ACC112 (cell line): ENCODE data around the gene GRWD1.

Experiments
- H2AFZ ChIP-seq: fragments of 200-600 bp; sonication (generic); one replicate; pipeline ENCODE4 v1.6.0; 2017; ENCODE audit warnings: antibody characterized with exemption, low read length; ENCODE audit not compliant: unreplicated experiment
- H3K27ac ChIP-seq: fragments of 200-600 bp; sonication (generic); 2 replicates; pipeline ENCODE4 v1.5.1; 2014; ENCODE audit warnings: low read depth, mild to moderate bottlenecking, antibody characterized with exemption, low read length, moderate library complexity
- H3K27me3 ChIP-seq: fragments of 200-600 bp; sonication (generic); 2 replicates; pipeline ENCODE4 v1.6.1; 2014; ENCODE audit warnings: mild to moderate bottlenecking, antibody characterized with exemption, low read length, moderate library complexity, mixed read lengths; ENCODE audit not compliant: insufficient read depth
- H3K36me3 ChIP-seq: fragments of 200-600 bp; sonication (generic); 2 replicates; pipeline ENCODE4 v1.6.1; 2016; ENCODE audit warnings: mild to moderate bottlenecking, antibody characterized with exemption, low read length, moderate library complexity, mixed read lengths; ENCODE audit not compliant: insufficient read depth
- H3K4me1 ChIP-seq: fragments of 200-600 bp; sonication (generic); one replicate; pipeline ENCODE4 v1.6.1; 2016; ENCODE audit warnings: low read length, mixed read lengths; ENCODE audit not compliant: insufficient read depth, unreplicated experiment, control insufficient read depth
- H3K4me3 ChIP-seq: fragments of 200-600 bp; sonication (generic); 2 replicates; pipeline ENCODE4 v1.5.1; 2014; ENCODE audit warnings: mild to moderate bottlenecking, low read depth, low read length
- H3K79me2 ChIP-seq: fragments of 200-600 bp; sonication (generic); one replicate; pipeline ENCODE4 v1.6.0; 2016; ENCODE audit warnings: low read length; ENCODE audit not compliant: control insufficient read depth, unreplicated experiment, insufficient read depth

GRWD1 gene

DNA sequence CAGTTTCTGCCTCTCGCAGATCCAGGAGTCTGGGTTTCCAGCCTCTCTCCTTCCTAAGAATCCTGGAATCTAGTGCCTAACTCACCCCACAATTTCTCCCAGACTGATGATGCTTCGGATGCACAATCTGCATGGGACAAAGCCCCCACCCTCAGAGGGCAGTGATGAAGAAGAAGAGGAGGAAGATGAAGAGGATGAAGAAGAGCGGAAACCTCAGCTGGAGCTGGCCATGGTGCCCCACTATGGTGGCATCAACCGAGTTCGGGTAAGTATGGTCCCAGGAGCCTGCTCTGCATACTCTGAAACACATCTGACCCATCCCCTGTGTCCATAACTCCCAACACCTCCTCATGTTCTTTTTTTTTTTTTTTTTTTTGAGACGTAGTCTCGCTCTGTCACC, 796 bp downstream of the GRWD1 start:
- Histone ChIP-seq H3K27ac (peak overlapping the region; percentile 79; the same call in 1 of the 2 replicates), H2AFZ (peak overlapping the region; percentile 50), H3K36me3 (no peaks in the 10 kb centered on the region; the same call in 1 of the 2 replicates), H3K27me3 (peaks cover 6% of the 10 kb centered on the region; the same call in 1 of the 2 replicates), H3K4me1 (peaks cover 6% of the 10 kb centered on the region), H3K79me2 (peaks cover 16% of the 10 kb centered on the region), H3K4me3 (peak overlapping the region; percentile 98)

DNA sequence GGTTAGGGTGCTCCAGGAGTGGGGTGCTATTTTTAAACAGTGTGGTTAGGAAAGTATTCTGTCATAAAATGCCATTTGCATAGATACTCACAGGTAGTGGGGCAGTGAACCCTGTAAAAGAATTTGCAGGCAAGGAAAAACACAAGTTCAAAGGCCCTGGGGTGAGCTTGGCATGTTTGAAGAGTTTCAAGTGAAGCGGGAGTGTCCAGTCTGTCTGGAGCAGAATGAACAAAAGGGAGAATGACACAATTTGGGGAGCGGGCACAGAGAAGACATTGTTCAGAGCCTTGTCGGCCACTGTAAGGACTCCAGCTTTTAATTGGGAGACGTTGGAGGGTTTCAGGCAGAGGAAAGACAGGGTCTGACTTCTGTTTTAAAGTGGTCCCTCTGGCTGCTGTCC, 2.8 kb downstream of the GRWD1 start:
- Histone ChIP-seq H3K4me3 (no peak overlapping the region), H3K36me3 (no peaks in the 10 kb centered on the region; the same call in 1 of the 2 replicates), H3K79me2 (peaks cover 16% of the 10 kb centered on the region), H3K27ac (no peak overlapping the region), H2AFZ (no peak overlapping the region), H3K27me3 (peaks cover 6% of the 10 kb centered on the region; the same call in 1 of the 2 replicates), H3K4me1 (peaks cover 6% of the 10 kb centered on the region)

DNA sequence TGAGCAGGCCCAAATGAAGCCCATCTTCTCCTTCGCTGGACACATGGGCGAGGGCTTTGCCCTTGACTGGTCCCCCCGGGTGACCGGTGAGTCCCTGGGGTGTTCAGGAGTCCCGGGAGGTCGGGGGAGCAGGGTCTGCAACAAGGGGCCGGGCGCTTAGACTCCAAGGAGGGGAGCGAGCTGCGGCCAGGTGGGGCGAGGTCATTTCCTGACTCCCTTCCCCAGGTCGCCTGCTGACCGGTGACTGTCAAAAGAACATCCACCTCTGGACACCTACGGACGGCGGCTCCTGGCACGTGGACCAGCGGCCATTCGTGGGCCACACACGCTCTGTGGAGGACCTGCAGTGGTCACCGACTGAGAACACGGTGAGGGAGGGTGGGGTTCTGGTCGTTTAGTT, 4.7 kb downstream of the GRWD1 start:
- no peaks in the 10 kb centered on the region for H3K4me1 ChIP-seq
- H3K27ac ChIP-seq: no peak overlapping the region
- no peaks in the 10 kb centered on the region; the same call in 1 of the 2 replicates for H3K36me3 ChIP-seq
- H2AFZ ChIP-seq: no peak overlapping the region
- peaks cover 16% of the 10 kb centered on the region for H3K79me2 ChIP-seq
- H3K27me3 ChIP-seq: no peaks in the 10 kb centered on the region
- no peak overlapping the region for H3K4me3 ChIP-seq

DNA sequence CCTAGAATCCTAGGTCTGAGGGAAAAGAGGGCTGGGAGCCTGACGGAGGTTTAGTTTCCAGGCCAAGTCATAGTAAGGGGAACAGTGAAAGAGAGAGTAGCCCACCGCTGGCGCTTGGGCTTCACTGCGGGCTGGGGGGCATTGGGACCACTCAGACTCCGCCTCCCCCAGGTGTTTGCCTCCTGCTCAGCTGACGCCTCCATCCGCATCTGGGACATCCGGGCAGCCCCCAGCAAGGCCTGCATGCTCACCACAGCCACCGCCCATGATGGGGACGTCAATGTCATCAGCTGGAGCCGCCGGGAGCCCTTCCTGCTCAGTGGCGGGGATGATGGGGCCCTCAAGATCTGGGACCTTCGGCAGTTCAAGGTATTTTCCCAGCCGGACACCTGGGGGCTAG, 5.1 kb downstream of the GRWD1 start:
- Histone ChIP-seq H3K27ac (no peak overlapping the region), H2AFZ (no peak overlapping the region), H3K27me3 (no peaks in the 10 kb centered on the region), H3K36me3 (no peaks in the 10 kb centered on the region; the same call in 1 of the 2 replicates), H3K79me2 (peaks cover 16% of the 10 kb centered on the region), H3K4me3 (no peak overlapping the region), H3K4me1 (no peaks in the 10 kb centered on the region)

DNA sequence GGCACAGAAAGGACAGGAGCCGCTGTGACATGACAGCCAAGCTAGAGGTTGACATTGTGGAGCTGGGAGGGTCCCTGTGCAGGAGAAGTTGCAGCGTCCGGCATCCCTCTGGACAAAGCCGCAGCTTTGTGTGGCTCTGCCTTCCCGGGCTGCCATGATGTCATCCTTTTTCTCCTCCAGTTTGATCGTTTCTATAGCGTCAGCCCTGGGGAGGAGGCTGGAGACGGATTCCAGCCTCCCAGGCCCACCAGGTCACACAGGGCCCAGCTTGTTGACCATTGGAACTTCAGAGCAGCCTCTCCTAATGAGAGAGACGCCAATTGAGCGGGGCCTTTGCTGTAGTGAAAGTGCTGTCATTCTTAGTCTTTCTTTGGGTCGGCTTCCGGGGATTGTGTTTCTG, 5.8 kb downstream of the GRWD1 start:
- no peak overlapping the region for H2AFZ ChIP-seq
- no peaks in the 10 kb centered on the region for H3K27me3 ChIP-seq
- no peaks in the 10 kb centered on the region for H3K4me1 ChIP-seq
- no peak overlapping the region for H3K27ac ChIP-seq
- peaks cover 9% of the 10 kb centered on the region for H3K79me2 ChIP-seq
- no peak overlapping the region for H3K4me3 ChIP-seq
- H3K36me3 ChIP-seq: no peaks in the 10 kb centered on the region; the same call in 1 of the 2 replicates

DNA sequence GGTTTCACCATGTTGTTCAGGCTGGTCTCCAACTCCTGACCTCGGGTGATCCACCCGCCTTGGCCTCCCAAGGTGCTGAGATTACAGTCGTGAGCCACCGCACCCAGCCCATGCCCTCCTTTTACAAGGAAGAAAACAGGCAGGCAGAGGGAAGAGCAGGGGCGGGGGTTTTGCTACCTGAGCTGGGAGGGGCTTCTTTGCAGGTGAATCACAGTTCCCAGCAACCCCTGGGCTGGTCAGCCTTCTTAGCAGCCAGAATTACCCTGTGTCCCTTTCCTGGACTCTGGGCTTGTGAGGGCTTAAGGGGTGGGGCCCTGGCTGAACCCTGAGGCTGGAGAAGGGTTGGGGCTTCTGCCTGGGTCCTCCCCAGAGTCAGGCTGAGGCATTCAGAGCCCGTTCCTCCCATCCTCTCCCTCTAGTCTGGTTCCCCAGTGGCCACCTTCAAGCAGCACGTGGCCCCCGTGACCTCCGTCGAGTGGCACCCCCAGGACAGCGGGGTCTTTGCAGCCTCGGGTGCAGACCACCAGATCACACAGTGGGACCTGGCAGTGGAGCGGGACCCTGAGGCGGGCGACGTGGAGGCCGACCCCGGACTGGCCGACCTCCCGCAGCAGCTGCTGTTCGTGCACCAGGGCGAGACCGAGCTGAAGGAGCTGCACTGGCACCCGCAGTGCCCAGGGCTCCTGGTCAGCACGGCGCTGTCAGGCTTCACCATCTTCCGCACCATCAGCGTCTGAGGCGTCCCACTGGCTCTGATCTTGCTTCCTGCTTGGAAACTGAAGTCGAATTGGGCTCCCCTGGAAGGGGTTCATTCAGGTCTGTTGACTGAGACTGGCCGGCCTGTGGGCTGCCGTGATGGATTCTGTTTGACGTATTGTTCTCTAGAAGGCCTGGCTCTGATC, 6.8 kb downstream of the GRWD1 start:
- H3K4me3 ChIP-seq: no peak overlapping the region
- no peaks in the 10 kb centered on the region for H3K4me1 ChIP-seq
- H3K27me3 ChIP-seq: no peaks in the 10 kb centered on the region
- no peak overlapping the region for H2AFZ ChIP-seq
- no peaks in the 10 kb centered on the region; the same call in 1 of the 2 replicates for H3K36me3 ChIP-seq
- peaks cover 5% of the 10 kb centered on the region for H3K79me2 ChIP-seq
- no peak overlapping the region for H3K27ac ChIP-seq

DNA sequence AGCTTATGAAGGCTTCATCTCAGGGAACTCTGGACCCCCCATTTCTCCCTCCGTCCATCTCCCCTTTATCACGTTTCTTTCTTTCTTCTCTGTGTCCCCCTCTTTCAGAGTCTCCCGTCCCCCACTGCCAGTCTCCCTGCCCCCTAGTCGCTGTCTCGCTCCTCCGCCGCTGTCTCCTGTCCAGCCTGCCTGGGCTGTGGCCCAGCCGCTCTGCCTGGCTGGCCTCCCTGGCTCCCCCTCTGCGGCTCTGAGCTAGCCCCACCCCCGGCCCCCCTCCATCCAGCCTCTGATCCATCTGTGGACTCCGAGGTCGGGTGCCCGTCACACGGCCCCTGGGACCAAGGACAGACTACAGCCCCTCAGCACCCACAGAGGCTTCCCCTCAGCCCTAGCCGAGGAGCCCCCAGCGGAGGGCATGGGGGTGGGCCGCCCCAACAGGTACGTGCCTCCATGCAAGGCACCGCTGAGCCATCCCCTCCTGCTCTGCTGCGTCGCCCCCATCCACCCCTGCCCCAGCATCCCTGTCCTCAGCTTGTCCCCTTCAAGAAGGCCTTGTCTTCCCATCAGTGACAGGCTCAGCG, 8.5 kb downstream of the GRWD1 start:
- no peak overlapping the region for H3K27ac ChIP-seq
- no peaks in the 10 kb centered on the region for H3K36me3 ChIP-seq
- no peak overlapping the region for H3K4me3 ChIP-seq
- no peaks in the 10 kb centered on the region for H3K27me3 ChIP-seq
- H3K79me2 ChIP-seq: no peaks in the 10 kb centered on the region
- H2AFZ ChIP-seq: no peak overlapping the region
- no peaks in the 10 kb centered on the region for H3K4me1 ChIP-seq

DNA sequence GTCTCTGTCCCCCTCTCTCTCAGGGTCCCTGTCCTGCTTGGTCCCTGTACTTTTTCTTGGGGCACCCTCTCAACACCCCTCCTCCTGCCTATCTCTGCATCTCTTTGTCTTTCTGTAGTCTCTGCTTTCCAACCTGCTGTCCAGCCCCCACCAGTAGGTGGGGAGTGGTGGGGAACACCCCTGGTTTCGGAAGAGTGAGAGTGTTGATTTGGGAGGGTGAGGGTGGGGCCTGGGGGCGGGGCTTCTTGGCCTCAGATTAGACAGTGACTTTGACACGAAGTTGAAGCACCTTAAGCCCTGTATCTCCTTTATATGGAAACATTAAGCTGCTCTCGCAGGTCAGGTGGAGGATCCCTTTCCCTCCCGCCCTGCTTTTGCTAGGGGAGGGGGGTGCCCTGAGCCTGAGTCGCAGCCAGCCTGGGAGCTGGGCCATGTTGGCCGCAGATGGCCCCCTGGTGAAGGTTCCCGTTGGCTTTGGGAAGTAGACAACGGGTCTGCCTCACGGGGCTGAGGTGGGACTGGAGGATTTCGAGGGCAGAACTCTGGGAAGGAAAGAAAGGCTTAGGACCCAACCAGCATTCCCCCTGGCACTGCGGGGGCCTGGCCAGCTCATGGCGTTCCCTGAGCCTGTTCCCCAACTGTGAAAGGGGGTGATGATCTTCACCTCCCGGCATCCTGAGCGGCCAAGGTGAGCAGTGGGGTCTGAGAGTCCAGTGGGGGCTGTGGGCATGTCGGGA, 9.6 kb downstream of the GRWD1 start, which contains the start of gene KCNJ14:
KCNJ14 (plus strand) TSS at position 404 of the 737 bp plus-strand sequence. CDS start 6,151 bp downstream, outside the sequence.
- H3K36me3 ChIP-seq: no peaks in the 10 kb centered on the region
- no peak within 1 kb of the TSS for H3K27ac ChIP-seq
- H3K79me2 ChIP-seq: no peaks in the 10 kb centered on the region
- H3K27me3 ChIP-seq: no peaks in the 10 kb centered on the region
- no peaks in the 10 kb centered on the region for H3K4me1 ChIP-seq
- H3K4me3 ChIP-seq: no peak within 1 kb of the TSS
- H2AFZ ChIP-seq: no peak within 1 kb of the TSS

DNA sequence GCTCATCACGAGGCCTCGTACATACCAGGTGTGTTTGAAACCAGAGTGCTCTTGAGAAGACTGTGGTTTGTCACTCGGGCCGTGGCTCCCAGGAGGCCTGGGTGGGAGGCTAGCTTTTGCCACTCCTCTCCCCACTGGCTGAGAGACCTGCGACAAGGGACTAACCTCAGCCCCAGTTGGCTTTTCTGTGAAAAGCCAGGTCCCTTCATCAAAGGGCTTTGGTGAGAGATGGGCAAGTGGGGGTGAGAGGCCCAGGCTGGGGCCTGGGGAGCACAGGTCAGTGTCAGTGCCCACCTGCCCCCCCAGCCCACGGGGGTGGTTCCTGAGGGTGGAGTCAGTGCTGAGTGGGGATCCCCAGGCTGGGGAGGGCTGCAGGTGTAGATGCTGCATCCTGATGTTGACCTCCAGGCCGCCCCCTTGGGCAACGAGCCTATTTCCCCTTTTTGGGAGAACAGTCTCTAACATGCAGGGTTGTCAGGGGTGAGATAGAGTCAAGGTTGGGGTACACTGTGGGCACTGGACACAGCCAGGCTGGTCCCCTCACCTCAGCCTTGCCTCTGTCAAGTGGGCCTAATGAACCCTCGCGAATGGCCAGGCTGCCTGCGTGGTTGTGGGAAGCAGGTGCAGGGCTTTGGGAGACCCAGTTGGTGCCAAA, 10.3 kb downstream of the GRWD1 start:
- H3K27ac ChIP-seq: no peak overlapping the region
- no peaks in the 10 kb centered on the region for H3K4me1 ChIP-seq
- H3K27me3 ChIP-seq: no peaks in the 10 kb centered on the region
- H2AFZ ChIP-seq: no peak overlapping the region
- no peaks in the 10 kb centered on the region for H3K79me2 ChIP-seq
- no peaks in the 10 kb centered on the region for H3K36me3 ChIP-seq
- no peak overlapping the region for H3K4me3 ChIP-seq

DNA sequence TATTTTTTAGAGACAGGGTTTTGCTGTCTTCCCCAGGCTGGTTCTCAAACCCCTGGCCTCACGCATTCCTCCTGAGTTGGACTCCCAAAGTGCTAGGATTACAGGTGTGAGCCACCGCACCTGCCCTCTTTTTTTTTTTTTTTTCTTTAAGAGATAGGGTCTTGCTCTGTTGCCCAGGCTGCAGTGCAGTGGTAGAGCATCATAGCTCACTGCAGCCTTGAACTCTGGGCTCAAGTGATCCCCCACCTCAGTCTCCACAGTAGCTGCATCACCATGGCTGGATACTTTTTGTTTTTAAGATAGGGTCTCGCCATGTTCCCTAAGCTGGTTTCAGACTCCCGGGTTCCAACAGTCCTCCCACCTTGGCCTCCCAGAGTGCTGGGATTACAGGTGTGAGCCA, 11.1 kb downstream of the GRWD1 start:
- Histone ChIP-seq H3K79me2 (no peaks in the 10 kb centered on the region), H3K4me1 (no peaks in the 10 kb centered on the region), H3K27me3 (no peaks in the 10 kb centered on the region), H3K27ac (no peak overlapping the region), H2AFZ (no peak overlapping the region), H3K4me3 (no peak overlapping the region), H3K36me3 (no peaks in the 10 kb centered on the region)
